Glomerular visceral epithelial cell (primary cell): ENCODE results near the gene FFAR3.

Source experiments
- DNase-seq: peaks from one replicate; pipeline ENCODE4 v3.0.0-alpha.2; 2016; ENCODE audit errors: extremely low spot score

FFAR3 gene

GRCh38 chr19:35403116-35403760 is 45.0 kb downstream of the FFAR3 start:
- no peak for DNase-seq

GRCh38 chr19:35404879-35405622 is 46.8 kb downstream of the FFAR3 start:
- DNase-seq = peak; percentile 68

- no peak for DNase-seq
Measured at GRCh38 chr19:35407619-35408018, 49.4 kb downstream of the FFAR3 start.

- no peak for DNase-seq
Measured at GRCh38 chr19:35408284-35409171, 50.3 kb downstream of the FFAR3 start.

- DNase-seq = no peak
Measured at GRCh38 chr19:35409191-35409590, 50.9 kb downstream of the FFAR3 start.
